GM10266 (cell line): ENCODE data around the gene IGHMBP2.
"Not testable (repeated sequence)": the region's sequence is repeated elsewhere in the genome, so short reads cannot be mapped to it uniquely, and the experiment has no call there.

Experiments used
- DNase-seq: peaks from one replicate; pipeline ENCODE4 v3.0.0; 2012; ENCODE audit errors: extremely low spot score
- TF ChIP-seq, protein P1 (sequence below): IDR thresholded peaks from 2 replicates; pipeline ENCODE4 v1.5.1; 2012; ENCODE audit warnings: mild to moderate bottlenecking, low read depth; ENCODE audit not compliant: control insufficient read depth, insufficient read depth; ENCODE audit errors: missing control alignments

The IGHMBP2 gene

DNA sequence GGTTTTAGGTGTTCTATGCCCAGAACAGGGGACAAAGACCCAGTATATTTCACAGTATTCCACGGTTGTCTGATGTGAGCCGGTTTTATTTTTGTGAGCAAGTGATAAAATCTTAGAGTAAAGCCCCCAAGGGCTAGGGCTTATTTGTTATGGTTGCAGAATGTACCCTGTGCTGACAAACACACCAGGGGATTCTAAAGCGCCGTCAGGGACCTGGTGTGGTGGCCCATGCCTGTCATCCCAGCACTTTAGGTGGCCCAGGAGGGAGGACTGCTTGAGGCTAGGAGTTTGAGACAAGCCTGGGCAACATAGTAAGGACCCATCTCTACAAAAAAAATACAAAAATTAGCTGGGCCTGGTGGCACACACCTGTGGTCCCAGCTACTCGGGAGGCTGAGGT, 22.8 kb upstream of the IGHMBP2 start:
- TF ChIP-seq, protein P1, sequence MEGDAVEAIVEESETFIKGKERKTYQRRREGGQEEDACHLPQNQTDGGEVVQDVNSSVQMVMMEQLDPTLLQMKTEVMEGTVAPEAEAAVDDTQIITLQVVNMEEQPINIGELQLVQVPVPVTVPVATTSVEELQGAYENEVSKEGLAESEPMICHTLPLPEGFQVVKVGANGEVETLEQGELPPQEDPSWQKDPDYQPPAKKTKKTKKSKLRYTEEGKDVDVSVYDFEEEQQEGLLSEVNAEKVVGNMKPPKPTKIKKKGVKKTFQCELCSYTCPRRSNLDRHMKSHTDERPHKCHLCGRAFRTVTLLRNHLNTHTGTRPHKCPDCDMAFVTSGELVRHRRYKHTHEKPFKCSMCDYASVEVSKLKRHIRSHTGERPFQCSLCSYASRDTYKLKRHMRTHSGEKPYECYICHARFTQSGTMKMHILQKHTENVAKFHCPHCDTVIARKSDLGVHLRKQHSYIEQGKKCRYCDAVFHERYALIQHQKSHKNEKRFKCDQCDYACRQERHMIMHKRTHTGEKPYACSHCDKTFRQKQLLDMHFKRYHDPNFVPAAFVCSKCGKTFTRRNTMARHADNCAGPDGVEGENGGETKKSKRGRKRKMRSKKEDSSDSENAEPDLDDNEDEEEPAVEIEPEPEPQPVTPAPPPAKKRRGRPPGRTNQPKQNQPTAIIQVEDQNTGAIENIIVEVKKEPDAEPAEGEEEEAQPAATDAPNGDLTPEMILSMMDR, result no peak

DNA sequence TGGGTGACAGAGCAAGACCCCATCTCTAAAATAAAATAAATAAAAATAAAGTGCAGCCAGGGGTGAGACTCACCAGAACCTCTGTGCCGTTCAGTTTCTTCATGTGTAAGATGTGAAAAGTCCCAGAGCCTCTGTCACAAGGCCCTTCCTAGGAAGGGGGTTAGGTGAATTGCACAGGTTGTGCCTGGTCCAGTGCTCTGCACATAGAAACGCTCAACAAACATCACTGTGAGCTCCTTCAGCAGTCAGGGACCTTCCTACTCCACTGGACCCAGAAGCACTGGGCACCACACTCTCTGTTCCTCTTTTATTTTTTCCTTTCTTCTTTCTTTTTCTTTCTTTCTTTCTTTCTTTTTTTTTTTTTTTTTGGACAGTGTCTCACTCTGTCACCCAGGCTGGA, 22.4 kb upstream of the IGHMBP2 start:
- no peak for DNase-seq
- TF ChIP-seq, protein P1, result no peak

More for the DNA sequence above, 22.8 kb upstream of the IGHMBP2 start:
- no peak for DNase-seq

GRCh38 chr11:68882391-68882790, 21.3 kb upstream of the IGHMBP2 start:
- TF ChIP-seq, protein P1, result no peak
- DNase-seq, result no peak

GRCh38 chr11:68884827-68885226, 18.9 kb upstream of the IGHMBP2 start:
- DNase-seq, result not testable (repeated sequence)

GRCh38 chr11:68889948-68890446, 13.7 kb upstream of the IGHMBP2 start:
- DNase-seq, result no peak

GRCh38 chr11:68890490-68891231, 13.0 kb upstream of the IGHMBP2 start:
- TF ChIP-seq, protein P1, result no peak
- no peak for DNase-seq

More at GRCh38 chr11:68889948-68890446, 13.7 kb upstream of the IGHMBP2 start:
- TF ChIP-seq, protein P1, result peak; percentile 20

GRCh38 chr11:68891351-68891948, 12.2 kb upstream of the IGHMBP2 start:
- TF ChIP-seq, protein P1, result no peak
- no peak for DNase-seq
